PC-3 (cell line): ENCODE measurements around the gene HCFC1. TPM values are rescaled to one million over a fixed set of nuclear protein-coding genes. Genes with fewer than 3 reads are reported as not detected.

Source experiments
- ATAC-seq: fragments of 200-7000 bp; cut with Tn5 transposase; 2 replicates; pipeline ENCODE4 v1.9.1; 2020; ENCODE audit warnings: mild to moderate bottlenecking, moderate library complexity
- Bru-seq: library from RNA; stranded (reverse); fragments of 400-500 nt; gene quantifications from one replicate; lab custom pipeline; 2021; lab: Mats Ljungman, UMichigan
- BruChase-seq, 2 experiments: library from RNA; stranded (reverse); fragments of 400-500 nt; gene quantifications; one replicate each; lab custom pipeline; 2021; lab: Mats Ljungman, UMichigan
- BruUV-seq: library from RNA; stranded (reverse); fragments of 400-500 nt; replicated peaks from 2 replicates; lab custom pipeline; 2021; lab: Mats Ljungman, UMichigan
- CTCF ChIA-PET: fragments of 300-600 bp; sonication (Branson Sonifier 250); formaldehyde crosslinking; loops from one replicate; lab custom pipeline; 2022; ENCODE audit warnings: antibody characterized with exemption; lab: Charles Lee
- POLR2A ChIA-PET: fragments of 300-600 bp; sonication (Branson Sonifier 250); formaldehyde crosslinking; loops from one replicate; lab custom pipeline; 2022; ENCODE audit warnings: antibody characterized with exemption; ENCODE audit not compliant: unreplicated experiment; lab: Charles Lee
- DNase-seq: peaks from one replicate; pipeline ENCODE4 v3.0.0-alpha.2; 2015
- H2AFZ ChIP-seq: fragments of 300-600 bp; sonication (generic); 2 replicates; pipeline ENCODE4 v1.6.0; 2016; ENCODE audit warnings: antibody characterized with exemption, low read length
- H3F3A ChIP-seq: fragments of 300-600 bp; sonication (generic); one replicate; pipeline ENCODE4 v1.6.0; 2017; ENCODE audit warnings: antibody characterized with exemption, low read length, control low read depth, mild to moderate bottlenecking; ENCODE audit not compliant: unreplicated experiment
- H3K27ac ChIP-seq: fragments of 300-600 bp; sonication (generic); 2 replicates; pipeline ENCODE4 v1.5.1; 2016; ENCODE audit warnings: mild to moderate bottlenecking, low read length
- H3K27me3 ChIP-seq: fragments of 300-600 bp; sonication (generic); 2 replicates; pipeline ENCODE4 v1.6.1; 2016; ENCODE audit warnings: low read length, mixed read lengths
- H3K36me3 ChIP-seq: fragments of 300-600 bp; sonication (generic); 2 replicates; pipeline ENCODE4 v1.6.1; 2016; ENCODE audit warnings: low read depth, mixed run types, low read length, mixed read lengths
- H3K4me1 ChIP-seq: fragments of 300-600 bp; sonication (generic); 2 replicates; pipeline ENCODE4 v1.5.1; 2016; ENCODE audit warnings: low read length; ENCODE audit not compliant: insufficient read depth
- H3K4me2 ChIP-seq: fragments of 300-600 bp; sonication (generic); 2 replicates; pipeline ENCODE4 v1.6.0; 2016; ENCODE audit warnings: low read length
- H3K4me3 ChIP-seq: fragments of 300-600 bp; sonication (generic); 2 replicates; pipeline ENCODE4 v1.5.1; 2016; ENCODE audit warnings: mild to moderate bottlenecking, low read length, mixed read lengths
- H3K79me2 ChIP-seq: fragments of 300-600 bp; sonication (generic); 2 replicates; pipeline ENCODE4 v1.6.1; 2017; ENCODE audit warnings: low read length, mixed read lengths
- H3K9ac ChIP-seq: fragments of 300-600 bp; sonication (generic); 2 replicates; pipeline ENCODE4 v1.6.0; 2016; ENCODE audit warnings: mild to moderate bottlenecking, low read length
- H3K9me2 ChIP-seq: fragments of 300-600 bp; sonication (generic); replicated peaks from 2 replicates; pipeline ENCODE4 v1.6.1; 2016; ENCODE audit warnings: mixed run types, low read length, mixed read lengths
- H3K9me3 ChIP-seq: fragments of 300-600 bp; sonication (generic); 2 replicates; pipeline ENCODE4 v1.6.1; 2016; ENCODE audit warnings: low read length, mixed read lengths
- H4K20me1 ChIP-seq: fragments of 300-600 bp; sonication (generic); 2 replicates; pipeline ENCODE4 v1.6.1; 2016; ENCODE audit warnings: low read length, mixed read lengths
- CTCF ChIP-seq: fragments of 300-600 bp; sonication (generic); conservative IDR thresholded peaks from 2 replicates; pipeline ENCODE4 v1.5.1; 2017; ENCODE audit warnings: antibody characterized with exemption, low read depth, mild to moderate bottlenecking, low read length
- EZH2 ChIP-seq: fragments of 300-600 bp; sonication (generic); IDR thresholded peaks from one replicate; pipeline ENCODE4 v1.6.1; 2017; ENCODE audit warnings: antibody characterized with exemption, mild to moderate bottlenecking, low read length; ENCODE audit not compliant: unreplicated experiment
- EZH2phosphoT487 ChIP-seq: fragments of 300-600 bp; sonication (generic); IDR thresholded peaks from 2 replicates; pipeline ENCODE4 v1.6.1; 2018; ENCODE audit warnings: mild to moderate bottlenecking, antibody characterized with exemption, low read length, borderline replicate concordance
- intact Hi-C: fragments of 100-400 bp; cut with micrococcal nuclease; formaldehyde crosslinking; loops from 2 replicates; pipeline ENCODE4 v1.9.0; 2023
- long read RNA-seq: library from polyadenylated mRNA; unstranded; transcript quantifications from one replicate; pipeline ENCODE4 v2.0.0, GENCODE V29; 2021; ENCODE audit not compliant: unreplicated experiment
- total RNA-seq: library from RNA; depleted of rRNA; stranded (reverse); fragments of >200 nt; gene quantifications from 2 replicates; pipeline ENCODE4 v1.2.3, GENCODE V29; 2014; rRNA removed

HCFC1 gene
- 66.9 and 94.0 TPM in 2 replicates for total RNA-seq
- percentile 78 among the genes with signal in this experiment for Bru-seq, nascent RNA
- percentile 94 among the genes with signal in this experiment for BruChase-seq, experiment 1, labeled RNA remaining after a 6-hour chase
- BruChase-seq, experiment 2, labeled RNA remaining after a 2-hour chase: percentile 90 among the genes with signal in this experiment
- long read RNA-seq, partial matches to known transcripts: 56 of 58 reads
- long read RNA-seq, other reads (novel, unspliced or antisense): 2 of 58 reads

GRCh38 chrX:153971450-153972367 is at the start of gene HCFC1:
Gene HCFC1, minus strand, starts transcription at chrX:153971818. Its CDS starts 978 bp downstream, at chrX:153970840.
- H3K9ac ChIP-seq: peak within 1 kb of the TSS; percentile 100
- BruUV-seq: TSS peak; percentile 84
- peaks cover 29% of the 10 kb centered on the region for H3K4me1 ChIP-seq
- H3K9me3 ChIP-seq: no peaks in the 10 kb centered on the region
- H2AFZ ChIP-seq: peak within 1 kb of the TSS; percentile 71
- ChIA-PET POLR2A (no interaction called here), CTCF (interaction anchor here (0.6 kb wide), 1 partner anchor 125 kb away, joined by 4 read pairs; no protein-coding TSS in a partner anchor)
- H3K9me2 ChIP-seq: no peaks in the 10 kb centered on the region
- H3K36me3 ChIP-seq: no peaks in the 10 kb centered on the region
- peak within 1 kb of the TSS; percentile 100 for H3K27ac ChIP-seq
- H3K27me3 ChIP-seq: no peaks in the 10 kb centered on the region
- peaks cover 6% of the 10 kb centered on the region for H3F3A ChIP-seq
- peaks cover 29% of the 10 kb centered on the region for H4K20me1 ChIP-seq
- DNase-seq (peak; percentile 82), ATAC-seq (peak; percentile 38)
- H3K4me3 ChIP-seq: peak within 1 kb of the TSS; percentile 99
- TF ChIP-seq EZH2: no peak
- TF ChIP-seq EZH2phosphoT487: no peak
- no peak for TF ChIP-seq CTCF
- H3K79me2 ChIP-seq: peaks cover 67% of the 10 kb centered on the region
- intact Hi-C loops: loop anchor here (2.0 to 10.0 kb wide), 2 partner anchors 43 to 403 kb away; partner anchors contain the start of genes EMD and FLNA
- H3K4me2 ChIP-seq: peak within 1 kb of the TSS; percentile 96

- Histone ChIP-seq H3K27ac (no peak overlapping the region), H3F3A (no peaks in the 10 kb centered on the region), H2AFZ (no peak overlapping the region), H3K9me3 (no peaks in the 10 kb centered on the region), H3K4me3 (no peak overlapping the region; the same call in 1 of the 2 replicates), H3K36me3 (peaks cover 11% of the 10 kb centered on the region), H3K4me1 (peaks cover 24% of the 10 kb centered on the region), H3K9me2 (no peaks in the 10 kb centered on the region), H3K4me2 (peak overlapping the region; percentile 98; the same call in 1 of the 2 replicates), H4K20me1 (no peaks in the 10 kb centered on the region), H3K9ac (no peak overlapping the region), H3K27me3 (no peaks in the 10 kb centered on the region), H3K79me2 (peaks cover 45% of the 10 kb centered on the region)
- intact Hi-C loops: no loop called here
- no peak for DNase-seq
- TF ChIP-seq EZH2: no peak
- no peak for TF ChIP-seq EZH2phosphoT487
- no peak for TF ChIP-seq CTCF
- no TSS peak for BruUV-seq
- ChIA-PET CTCF (no interaction called here), POLR2A (no interaction called here)
- no peak for ATAC-seq
These were observed 49.6 kb upstream of the HCFC1 start for GRCh38 chrX:154021131-154021611.
